Gastrocnemius medialis (tissue), 4 donors: ENCODE measurements around the gene ARMC8. TPM values are rescaled to one million over a fixed set of nuclear protein-coding genes. Genes with fewer than 3 reads are reported as not detected.
A peak's percentile ranks its signal among the peaks of the same experiment; 100 is the strongest.
"Not testable (repeated sequence)": the region's sequence is repeated elsewhere in the genome, so short reads cannot be mapped to it uniquely, and the experiment has no call there.

Experiments used
- ATAC-seq, 2 donors: fragments of 150-250 bp; one replicate each; pipeline ENCODE4 v1.9.1; 2016
- DNase-seq, 2 donors: peaks; one replicate each; pipeline ENCODE4 v3.0.0-alpha.2; 2019
- H3K27ac ChIP-seq, 4 donors: fragments of 200-600 bp; sonication (generic); 1 replicate in 1 of 4; 2 replicates in 3 of 4; pipeline ENCODE4 v1.5.1; 2016 to 2018; ENCODE audit warnings: mild to moderate bottlenecking in 2 of 4, moderate library complexity in 1 of 4
- H3K27me3 ChIP-seq, 3 donors: fragments of 200-600 bp; sonication (generic) in 2 of 3; 1 replicate in 1 of 3; 2 replicates in 2 of 3; pipeline versions ENCODE4 v1.5.1 to v1.6.0; 2016 to 2019; ENCODE audit warnings: mild to moderate bottlenecking in 1 of 3, moderate library complexity in 1 of 3
- H3K36me3 ChIP-seq, 2 donors: fragments of 200-600 bp; sonication (generic) in 1 of 2; one replicate each; pipeline ENCODE4 v1.5.1; 2017 to 2018
- H3K4me1 ChIP-seq, 2 donors: fragments of 200-600 bp; sonication (generic) in 1 of 2; one replicate each; pipeline ENCODE4 v1.5.1; 2016 to 2017; ENCODE audit warnings: mild to moderate bottlenecking in 2 of 2
- H3K4me3 ChIP-seq, 4 donors: fragments of 200-600 bp; sonication (generic) in 3 of 4; 1 replicate in 1 of 4; 2 replicates in 3 of 4; pipeline ENCODE4 v1.5.1; 2016 to 2019; ENCODE audit warnings: mild to moderate bottlenecking in 2 of 4
- H3K9me3 ChIP-seq, 3 donors: fragments of 200-600 bp; sonication (generic) in 2 of 3; 1 replicate in 1 of 3; 2 replicates in 2 of 3; pipeline ENCODE4 v1.5.1; 2016 to 2019
- POLR2A ChIP-seq, 2 donors: fragments of 450-650 bp; IDR thresholded peaks; one replicate each; pipeline ENCODE4 v1.6.1; 2017; ENCODE audit warnings: antibody characterized with exemption in 2 of 2, mild to moderate bottlenecking in 2 of 2, moderate library complexity in 2 of 2
- in situ Hi-C, 4 donors: fragments of 200-750 bp; cut with MboI; loops; one replicate each; pipeline versions ENCODE4 v1.15.0 to v1.8.0; 2017; ENCODE audit warnings: low sequenced_read_pairs in 4 of 4
- intact Hi-C: fragments of 100-400 bp; cut with DNase I; formaldehyde crosslinking; loops from one replicate; pipeline ENCODE4 v1.15.1; 2023; ENCODE audit warnings: low total_unique reads
- total RNA-seq, 4 donors: library from RNA; depleted of rRNA; stranded (reverse); fragments of >200 nt; gene quantifications; one replicate each; pipeline versions ENCODE4 v1.1.0 to v1.2.3, GENCODE V29; 2016
- TF ChIP-seq, protein P1 (sequence below), 5 experiments: fragments of 450-650 bp in 3 of 5; fragments of 200-600 bp in 2 of 5; sonication (generic) in 2 of 5; IDR thresholded peaks in 4 of 5; conservative IDR thresholded peaks in 1 of 5; 1 replicate in 4 of 5; 2 replicates in 1 of 5; pipeline ENCODE4 v1.5.1; 2016 to 2019; ENCODE audit warnings: antibody characterized with exemption in 5 of 5, mild to moderate bottlenecking in 3 of 5, moderate library complexity in 3 of 5

Gene ARMC8, protein sequence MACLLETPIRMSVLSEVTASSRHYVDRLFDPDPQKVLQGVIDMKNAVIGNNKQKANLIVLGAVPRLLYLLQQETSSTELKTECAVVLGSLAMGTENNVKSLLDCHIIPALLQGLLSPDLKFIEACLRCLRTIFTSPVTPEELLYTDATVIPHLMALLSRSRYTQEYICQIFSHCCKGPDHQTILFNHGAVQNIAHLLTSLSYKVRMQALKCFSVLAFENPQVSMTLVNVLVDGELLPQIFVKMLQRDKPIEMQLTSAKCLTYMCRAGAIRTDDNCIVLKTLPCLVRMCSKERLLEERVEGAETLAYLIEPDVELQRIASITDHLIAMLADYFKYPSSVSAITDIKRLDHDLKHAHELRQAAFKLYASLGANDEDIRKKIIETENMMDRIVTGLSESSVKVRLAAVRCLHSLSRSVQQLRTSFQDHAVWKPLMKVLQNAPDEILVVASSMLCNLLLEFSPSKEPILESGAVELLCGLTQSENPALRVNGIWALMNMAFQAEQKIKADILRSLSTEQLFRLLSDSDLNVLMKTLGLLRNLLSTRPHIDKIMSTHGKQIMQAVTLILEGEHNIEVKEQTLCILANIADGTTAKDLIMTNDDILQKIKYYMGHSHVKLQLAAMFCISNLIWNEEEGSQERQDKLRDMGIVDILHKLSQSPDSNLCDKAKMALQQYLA
- 10 to 100 TPM; 53.1 to 83.1 (median 65.8) TPM for total RNA-seq

DNA sequence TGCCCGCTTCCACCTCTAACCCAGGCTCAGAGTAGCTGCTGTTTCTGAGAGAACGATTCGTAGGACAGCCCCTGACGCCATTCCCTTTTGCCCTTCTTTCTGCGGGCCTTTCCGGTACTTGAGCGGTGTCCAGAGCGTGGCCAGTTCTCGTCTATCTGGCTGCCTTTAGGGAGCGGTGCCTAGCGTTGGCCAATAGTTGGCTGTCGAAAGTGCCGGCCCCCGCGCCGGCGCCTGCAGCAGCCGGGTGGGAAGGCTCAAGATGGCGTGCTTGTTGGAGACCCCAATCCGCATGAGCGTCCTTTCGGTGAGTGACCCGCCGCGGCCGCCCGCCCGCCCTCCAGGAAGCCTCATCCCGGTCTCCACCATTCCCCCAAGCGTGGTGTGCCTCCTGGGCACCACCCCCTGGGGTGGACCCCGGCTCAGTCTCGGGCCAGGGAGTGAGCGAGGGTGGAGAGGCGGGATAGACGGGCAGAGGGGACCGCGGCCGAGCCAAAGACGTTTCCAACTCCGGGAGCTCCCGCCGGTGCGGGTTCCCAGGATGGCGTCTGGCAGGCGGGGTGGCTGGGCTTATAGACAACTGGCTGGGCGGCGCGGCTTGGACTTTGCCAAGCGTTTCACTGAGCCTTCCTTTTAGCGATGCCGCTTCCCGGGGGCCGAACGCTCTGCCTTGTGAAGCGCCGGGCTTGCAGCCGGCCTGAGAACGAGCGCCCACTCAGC, at the start of gene ARMC8:
TSS of gene ARMC8 (plus strand) at position 6 of the 717 bp plus-strand sequence. CDS start at position 260, 254 bp downstream.
- DNase-seq (peak; percentile 35 to 75), ATAC-seq (peak; percentile 88 to 94)
- Histone ChIP-seq H3K4me3 (peak within 1 kb of the TSS; percentile 72 to 99 (median 92)), H3K4me1 (peaks cover 36 to 38% of the 10 kb centered on the region in 2 donors), H3K27ac (peak within 1 kb of the TSS; percentile 92 to 99 (median 98)), H3K36me3 (peaks cover 0 to 5% of the 10 kb centered on the region in 2 donors), H3K27me3 (no peaks in the 10 kb centered on the region), H3K9me3 (no peaks in the 10 kb centered on the region)
- in situ Hi-C loops = loop anchor here in 1 of 4 donors (25.0 kb wide), 1 partner anchor 150 kb away; the partner anchor contains the start of genes MRAS and NME9
- intact Hi-C loops = loop anchor here (1.0 to 10.0 kb wide), 7 partner anchors 13 to 730 kb away; partner anchors contain the start of genes CEP70, DBR1, DZIP1L and MRAS
- peak; percentile 78 to 90 for TF ChIP-seq POLR2A (IDR thresholded peaks at IDR 0.05)
- TF ChIP-seq, protein P1, sequence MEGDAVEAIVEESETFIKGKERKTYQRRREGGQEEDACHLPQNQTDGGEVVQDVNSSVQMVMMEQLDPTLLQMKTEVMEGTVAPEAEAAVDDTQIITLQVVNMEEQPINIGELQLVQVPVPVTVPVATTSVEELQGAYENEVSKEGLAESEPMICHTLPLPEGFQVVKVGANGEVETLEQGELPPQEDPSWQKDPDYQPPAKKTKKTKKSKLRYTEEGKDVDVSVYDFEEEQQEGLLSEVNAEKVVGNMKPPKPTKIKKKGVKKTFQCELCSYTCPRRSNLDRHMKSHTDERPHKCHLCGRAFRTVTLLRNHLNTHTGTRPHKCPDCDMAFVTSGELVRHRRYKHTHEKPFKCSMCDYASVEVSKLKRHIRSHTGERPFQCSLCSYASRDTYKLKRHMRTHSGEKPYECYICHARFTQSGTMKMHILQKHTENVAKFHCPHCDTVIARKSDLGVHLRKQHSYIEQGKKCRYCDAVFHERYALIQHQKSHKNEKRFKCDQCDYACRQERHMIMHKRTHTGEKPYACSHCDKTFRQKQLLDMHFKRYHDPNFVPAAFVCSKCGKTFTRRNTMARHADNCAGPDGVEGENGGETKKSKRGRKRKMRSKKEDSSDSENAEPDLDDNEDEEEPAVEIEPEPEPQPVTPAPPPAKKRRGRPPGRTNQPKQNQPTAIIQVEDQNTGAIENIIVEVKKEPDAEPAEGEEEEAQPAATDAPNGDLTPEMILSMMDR (IDR thresholded peaks at IDR 0.05 in 4 of 5, conservative IDR thresholded peaks at IDR 0.05 in 1 of 5) = no peak

DNA sequence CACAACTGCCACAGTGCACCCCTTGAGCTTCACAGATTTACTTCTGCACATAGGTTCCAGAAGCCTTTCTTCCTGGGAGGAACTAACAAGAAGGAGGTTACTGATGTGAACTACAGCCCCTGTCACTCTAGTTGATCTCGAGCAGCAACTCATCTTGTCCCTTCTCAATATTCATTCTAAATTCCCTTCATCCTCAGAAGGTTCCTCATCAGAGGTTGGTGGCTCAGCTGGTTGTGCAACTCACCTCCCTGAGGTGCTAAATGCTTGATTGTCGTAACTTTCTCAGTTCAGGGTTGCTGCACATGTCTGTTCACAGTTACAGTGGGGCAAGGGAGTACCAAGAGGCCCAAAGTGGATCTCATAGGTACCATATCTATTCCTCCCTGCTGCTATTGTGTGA, 49.2 kb upstream of the ARMC8 start:
- no peak overlapping the region for H3K27ac ChIP-seq
- intact Hi-C loops (no loop called here), in situ Hi-C loops (no loop called here)
- no peaks in the 10 kb centered on the region for H3K27me3 ChIP-seq
- H3K4me3 ChIP-seq = no peak overlapping the region
- DNase-seq = no peak
- no peaks in the 10 kb centered on the region for H3K4me1 ChIP-seq
- no peak for ATAC-seq
- H3K36me3 ChIP-seq = no peaks in the 10 kb centered on the region
- no peak for TF ChIP-seq POLR2A (IDR thresholded peaks at IDR 0.05)
- TF ChIP-seq, protein P1 (IDR thresholded peaks at IDR 0.05 in 4 of 5, conservative IDR thresholded peaks at IDR 0.05 in 1 of 5) = no peak
- no peaks in the 10 kb centered on the region for H3K9me3 ChIP-seq

DNA sequence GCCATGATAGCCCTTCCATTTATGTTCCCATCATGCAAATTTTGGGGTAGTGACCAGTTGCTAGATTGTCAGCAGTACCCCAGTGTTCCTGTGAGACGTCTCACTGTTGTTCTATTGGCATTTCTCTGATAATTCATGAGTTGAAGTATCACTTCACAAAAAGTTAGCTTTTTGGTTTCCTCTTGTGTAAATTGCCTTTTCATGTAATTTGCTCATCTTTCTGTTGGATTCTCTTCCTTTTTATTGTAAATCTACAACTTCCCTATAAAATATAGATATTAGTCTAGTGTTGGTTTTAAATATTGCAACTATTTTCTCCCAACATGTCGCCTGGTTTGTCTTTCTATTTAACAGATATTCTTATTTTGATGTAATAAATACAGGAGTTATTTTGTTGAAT, 47.4 kb upstream of the ARMC8 start:
- H3K4me1 ChIP-seq = no peaks in the 10 kb centered on the region
- H3K4me3 ChIP-seq = no peak overlapping the region
- no peaks in the 10 kb centered on the region for H3K27me3 ChIP-seq
- H3K27ac ChIP-seq = no peak overlapping the region
- TF ChIP-seq, protein P1 (IDR thresholded peaks at IDR 0.05 in 4 of 5, conservative IDR thresholded peaks at IDR 0.05 in 1 of 5) = no peak
- no peak for TF ChIP-seq POLR2A (IDR thresholded peaks at IDR 0.05)
- intact Hi-C loops = no loop called here
- in situ Hi-C loops = no loop called here
- ATAC-seq (no peak), DNase-seq (no peak)
- no peaks in the 10 kb centered on the region for H3K36me3 ChIP-seq
- peaks cover 0 to 5% (median 0%) of the 10 kb centered on the region in 3 donors for H3K9me3 ChIP-seq

DNA sequence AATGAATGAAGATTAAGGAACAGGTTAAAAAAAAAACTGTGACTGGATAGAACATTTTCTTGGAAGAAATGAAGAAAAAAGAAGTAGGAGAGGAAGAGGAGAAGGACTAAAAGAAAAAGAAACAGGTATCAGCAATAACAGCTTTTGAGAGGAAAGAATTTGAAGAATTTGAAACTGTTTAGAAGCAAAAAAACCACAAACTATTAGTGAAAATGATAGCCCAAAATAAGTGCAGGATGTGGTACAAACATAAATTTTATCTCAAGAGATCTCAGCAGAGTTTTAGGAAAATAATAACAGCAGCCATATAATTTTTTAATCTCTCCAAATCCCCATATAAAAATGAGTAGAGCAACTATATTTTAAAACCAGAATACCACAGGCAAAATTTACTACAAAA, 46.2 kb upstream of the ARMC8 start:
- DNase-seq = no peak
- no peaks in the 10 kb centered on the region for H3K4me1 ChIP-seq
- H3K4me3 ChIP-seq = no peak overlapping the region
- peaks cover 0 to 5% (median 0%) of the 10 kb centered on the region in 3 donors for H3K9me3 ChIP-seq
- in situ Hi-C loops (no loop called here), intact Hi-C loops (no loop called here)
- H3K27ac ChIP-seq = no peak overlapping the region
- H3K27me3 ChIP-seq = no peaks in the 10 kb centered on the region
- no peak for TF ChIP-seq POLR2A (IDR thresholded peaks at IDR 0.05)
- TF ChIP-seq, protein P1 (IDR thresholded peaks at IDR 0.05 in 4 of 5, conservative IDR thresholded peaks at IDR 0.05 in 1 of 5) = no peak
- no peaks in the 10 kb centered on the region for H3K36me3 ChIP-seq
- no peak for ATAC-seq

DNA sequence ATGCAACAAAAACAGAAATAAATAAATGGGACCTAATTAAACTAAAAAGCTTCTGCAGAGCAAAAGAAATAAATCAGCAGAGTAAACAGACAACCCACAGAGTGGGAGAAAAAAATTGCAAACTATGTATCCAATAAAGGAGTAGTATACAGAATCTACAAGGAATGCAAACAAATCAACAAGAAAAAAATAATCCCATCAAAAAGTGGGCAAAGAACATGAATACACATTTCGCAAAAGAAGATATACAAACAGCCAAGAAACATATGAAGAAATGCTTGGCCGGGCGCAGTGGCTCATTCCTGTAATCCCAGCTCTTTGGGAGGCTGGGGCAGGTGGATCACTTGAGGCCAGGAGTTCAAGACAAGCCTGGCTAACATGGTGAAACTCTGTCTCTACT, 44.9 kb upstream of the ARMC8 start:
- in situ Hi-C loops, DNase-seq, intact Hi-C loops: not testable (repeated sequence)

More for the DNA sequence above, 44.9 kb upstream of the ARMC8 start:
- H3K4me3 ChIP-seq, ATAC-seq, H3K27me3 ChIP-seq, H3K9me3 ChIP-seq, H3K27ac ChIP-seq, H3K4me1 ChIP-seq, H3K36me3 ChIP-seq: not testable (repeated sequence)
